HepG2 (cell line): Measurements from ENCODE around the gene TAF1C. TPM values are rescaled to one million over a fixed set of nuclear protein-coding genes. Genes with fewer than 3 reads are reported as not detected.
A peak's percentile ranks its signal among the peaks of the same experiment; 100 is the strongest.

Experiments used
- CC2D1A ChIP-seq: sonication (generic); formaldehyde crosslinking; IDR thresholded peaks from 2 replicates; pipeline ENCODE4 v1.8.1; 2023; ENCODE audit warnings: mild to moderate bottlenecking, missing genetic modification reagents
- FOXC1 ChIP-seq: sonication (generic); formaldehyde crosslinking; IDR thresholded peaks from 2 replicates; pipeline ENCODE4 v1.8.0; 2022; ENCODE audit warnings: mild to moderate bottlenecking, missing genetic modification reagents, borderline replicate concordance
- FUBP1 ChIP-seq: sonication (generic); formaldehyde crosslinking; IDR thresholded peaks from 2 replicates; pipeline ENCODE4 v1.5.1; 2020; ENCODE audit warnings: missing genetic modification reagents, mild to moderate bottlenecking, borderline replicate concordance
- GATAD1 ChIP-seq: IDR thresholded peaks from 2 replicates; pipeline ENCODE4 v1.6.1; 2016; ENCODE audit warnings: missing genetic modification reagents, missing compliant biosample characterization
- MBD4 ChIP-seq: IDR thresholded peaks from 2 replicates; pipeline ENCODE4 v1.6.1; 2012; ENCODE audit warnings: low read length, inconsistent platforms, borderline replicate concordance
- NR2F6 ChIP-seq, 2 experiments: IDR thresholded peaks; 2 replicates each; pipeline ENCODE4 v1.6.1; 2016; ENCODE audit warnings: antibody characterized with exemption in 1 of 2, mild to moderate bottlenecking in 1 of 2
- RELA ChIP-seq: sonication (generic); formaldehyde crosslinking; IDR thresholded peaks from 2 replicates; pipeline ENCODE4 v1.4.0; 2020; ENCODE audit warnings: missing genetic modification reagents
- SMC3 ChIP-seq: IDR thresholded peaks from 2 replicates; pipeline ENCODE4 v1.6.1; 2011; ENCODE audit warnings: low read length, improper control_type of control experiment
- TAF1 ChIP-seq: sonication (generic); formaldehyde crosslinking; IDR thresholded peaks from 2 replicates; pipeline ENCODE4 v1.4.0; 2020; ENCODE audit warnings: missing genetic modification reagents
- THAP11 ChIP-seq: IDR thresholded peaks from 2 replicates; pipeline ENCODE4 v1.6.1; 2016; ENCODE audit warnings: missing biosample characterization, missing genetic modification reagents
- THAP9 ChIP-seq: sonication (generic); formaldehyde crosslinking; IDR thresholded peaks from 2 replicates; pipeline ENCODE4; 2020; ENCODE audit warnings: missing genetic modification reagents, mild to moderate bottlenecking, borderline replicate concordance
- ZBTB7B ChIP-seq: sonication (generic); formaldehyde crosslinking; IDR thresholded peaks from 2 replicates; pipeline ENCODE4 v1.4.0; 2020; ENCODE audit warnings: missing genetic modification reagents
- ZFP36L2 ChIP-seq: sonication (generic); formaldehyde crosslinking; IDR thresholded peaks from 2 replicates; pipeline ENCODE4 v1.4.0; 2020; ENCODE audit warnings: missing genetic modification reagents
- ZNF20 ChIP-seq: sonication (generic); formaldehyde crosslinking; IDR thresholded peaks from 2 replicates; pipeline ENCODE4 v1.4.0; 2020; ENCODE audit warnings: mild to moderate bottlenecking, moderate library complexity, missing genetic modification reagents
- ZNF260 ChIP-seq: sonication (generic); formaldehyde crosslinking; IDR thresholded peaks from 2 replicates; pipeline ENCODE4 v1.4.0; 2020; ENCODE audit warnings: missing genetic modification reagents, low read depth, mild to moderate bottlenecking, borderline replicate concordance
- ZNF414 ChIP-seq: sonication (generic); formaldehyde crosslinking; IDR thresholded peaks from 2 replicates; pipeline ENCODE4 v1.5.0; 2020; ENCODE audit warnings: missing genetic modification reagents
- ZNF646 ChIP-seq: sonication (generic); formaldehyde crosslinking; IDR thresholded peaks from 2 replicates; pipeline ENCODE4 v1.9.0; 2021; ENCODE audit warnings: mild to moderate bottlenecking, missing genetic modification reagents
- polyA plus RNA-seq, 8 experiments: library from polyadenylated mRNA; depleted of rRNA in 3 of 8; stranded (reverse) in 7 of 8; unstranded in 1 of 8; fragments of >200 nt; fragmentation: Illumina TruSeq in 4 of 8; extraction: Trizol in 4 of 8; gene quantifications; 2 replicates each; pipeline versions ENCODE4 v1.2.1 to v1.2.3, GENCODE V29; 2011 to 2016; ENCODE audit warnings: low read depth in 4 of 8, missing spikeins in 1 of 8, mixed read lengths in 1 of 8; ENCODE audit not compliant: insufficient read depth in 1 of 8
- total RNA-seq, 5 experiments: library from RNA; depleted of rRNA; stranded (reverse); fragments of >200 nt; fragmentation: Illumina TruSeq; extraction: Trizol; gene quantifications; 2 replicates each; pipeline ENCODE4 v1.2.3, GENCODE V29; 2016; ENCODE audit warnings: low read depth in 1 of 5

Gene TAF1C
- total and polyA plus RNA-seq, 2 of the 13 experiments (the other 11 are each of a cell fraction or from before 2014, with no cell fraction given), result 15.6 to 20.8 TPM

- no peak for TF ChIP-seq TAF1 (CRISPR knock-in tag)
- TF ChIP-seq RELA (CRISPR knock-in tag), result no peak
- TF ChIP-seq ZNF414, result 0 out of 2 replicates have a peak, but pooled peaks have one; percentile 31
- TF ChIP-seq SMC3, result peak; percentile 88
- no peak for TF ChIP-seq ZNF20 (CRISPR knock-in tag)
- no peak for TF ChIP-seq ZBTB7B (CRISPR knock-in tag)
- no peak for TF ChIP-seq CC2D1A
- no peak for TF ChIP-seq ZNF260
- TF ChIP-seq NR2F6 (IDR thresholded peaks at IDR 0.05), result no peak
- peak; percentile 28; the same call in 1 of the 2 replicates for TF ChIP-seq NR2F6 (CRISPR knock-in tag; IDR thresholded peaks at IDR 0.05)
- TF ChIP-seq ZNF646 (CRISPR knock-in tag), result no peak
- 0 out of 2 replicates have a peak, but pooled peaks have one; percentile 20 for TF ChIP-seq FOXC1 (CRISPR knock-in tag)
- TF ChIP-seq THAP9 (CRISPR knock-in tag), result peak; percentile 24; the same call in 1 of the 2 replicates
- TF ChIP-seq GATAD1, result peak; percentile 21; the same call in 1 of the 2 replicates
- TF ChIP-seq ZFP36L2, result no peak
- peak; percentile 32; the same call in 1 of the 2 replicates for TF ChIP-seq THAP11 (CRISPR knock-in tag)
- TF ChIP-seq FUBP1 (CRISPR knock-in tag), result no peak
- no peak for TF ChIP-seq MBD4
These were observed 11.3 kb downstream of the TAF1C start (continued) for GRCh38 chr16:84175350-84176081.
